ENCODE results near the gene SFSWAP.

The SFSWAP gene

DNA sequence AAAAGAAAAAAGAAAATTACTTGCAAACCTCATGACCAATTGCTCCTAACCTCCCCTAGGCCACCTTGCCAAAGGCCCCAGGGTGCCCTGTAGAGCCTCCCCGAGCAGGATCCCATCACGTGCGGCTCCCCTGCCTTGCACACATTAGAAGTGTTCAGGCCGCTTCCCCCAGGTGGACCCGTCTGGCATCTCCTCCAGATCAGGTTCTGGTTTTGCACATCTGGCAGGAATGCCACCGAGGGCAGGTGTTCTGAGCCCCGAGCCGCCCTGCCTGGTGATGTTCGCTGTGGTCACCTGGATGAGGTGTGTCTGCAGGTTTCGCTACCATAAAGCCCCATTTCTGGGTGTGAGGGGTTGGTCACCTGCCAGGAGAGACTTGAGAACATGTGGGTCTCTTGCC is 136.6 kb downstream of the SFSWAP start:
- no peaks in the 10 kb centered on the region for H3K36me3 ChIP-seq (ENCODE audit: insufficient read depth, low read length)

DNA sequence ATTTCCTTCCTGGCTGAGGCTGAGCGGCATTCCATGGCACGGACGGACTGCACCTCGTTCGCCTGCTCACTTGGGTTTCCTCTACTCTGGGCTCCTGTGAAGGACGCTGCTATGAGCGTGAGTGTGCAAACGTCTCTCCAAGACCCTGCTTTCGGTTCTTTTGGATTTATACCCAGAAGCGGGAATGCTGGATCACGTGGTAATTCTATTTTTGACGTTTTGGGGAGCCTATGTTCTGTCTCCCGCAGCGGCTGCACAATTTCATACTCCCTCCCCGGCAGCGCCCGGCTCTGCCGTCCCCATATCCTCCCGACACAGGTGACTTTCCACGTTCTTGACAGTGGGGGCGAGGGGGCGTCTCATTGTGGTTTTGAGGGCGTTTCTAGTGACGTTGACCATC is 137.9 kb downstream of the SFSWAP start:
- H3K4me1 ChIP-seq (ENCODE audit: insufficient read depth, low read length) = no peaks in the 10 kb centered on the region
- no peaks in the 10 kb centered on the region for H3K9me3 ChIP-seq (ENCODE audit: low read length)
- no peak overlapping the region for H3K27ac ChIP-seq (ENCODE audit: low read depth, low read length)
- H3K36me3 ChIP-seq (ENCODE audit: insufficient read depth, low read length) = no peaks in the 10 kb centered on the region
- H3K9ac ChIP-seq (ENCODE audit: low read length) = no peak overlapping the region
- no peak overlapping the region for H3K4me3 ChIP-seq (ENCODE audit: low read depth in 1 of 2, low read length in 2 of 2)
- H3K27me3 ChIP-seq (ENCODE audit: control insufficient read depth in 1 of 2, insufficient read depth in 2 of 2, low read length in 2 of 2) = peaks cover 0 to 5% of the 10 kb centered on the region in 2 donors

More for the DNA sequence above, 136.6 kb downstream of the SFSWAP start:
- H3K4me1 ChIP-seq (ENCODE audit: insufficient read depth, low read length) = no peaks in the 10 kb centered on the region
- no peaks in the 10 kb centered on the region for H3K9me3 ChIP-seq (ENCODE audit: low read length)
- no peak overlapping the region for H3K27ac ChIP-seq (ENCODE audit: low read depth, low read length)
- no peak overlapping the region for H3K9ac ChIP-seq (ENCODE audit: low read length)
- H3K27me3 ChIP-seq (ENCODE audit: control insufficient read depth in 1 of 2, insufficient read depth in 2 of 2, low read length in 2 of 2) = peaks cover 0 to 2% of the 10 kb centered on the region in 2 donors
- no peak overlapping the region for H3K4me3 ChIP-seq (ENCODE audit: low read depth in 1 of 2, low read length in 2 of 2)
